NCI-H226 (cell line): ENCODE results near the gene ARHGAP24.
"Not testable (repeated sequence)": the region's sequence is repeated elsewhere in the genome, so short reads cannot be mapped to it uniquely, and the experiment has no call there.

Source experiments
- DNase-seq: peaks from one replicate; pipeline ENCODE4 v3.0.0-alpha.2; 2015

Gene ARHGAP24

GRCh38 chr4:85869181-85869580, 394.2 kb downstream of the ARHGAP24 start:
- DNase-seq: no peak

GRCh38 chr4:85870298-85871083, 395.5 kb downstream of the ARHGAP24 start:
- no peak for DNase-seq

- DNase-seq: no peak
Observed at GRCh38 chr4:85873566-85873965, 398.6 kb downstream of the ARHGAP24 start.

GRCh38 chr4:85879518-85879917, 404.6 kb downstream of the ARHGAP24 start:
- DNase-seq: no peak

- no peak for DNase-seq
Observed at GRCh38 chr4:85883180-85883579, 408.2 kb downstream of the ARHGAP24 start.

- no peak for DNase-seq
Observed at GRCh38 chr4:85884251-85884650, 409.3 kb downstream of the ARHGAP24 start.

- DNase-seq: no peak
Observed at GRCh38 chr4:85886665-85887064, 411.7 kb downstream of the ARHGAP24 start.

- no peak for DNase-seq
Observed at GRCh38 chr4:85889314-85889713, 414.4 kb downstream of the ARHGAP24 start.

- DNase-seq: no peak
Observed at GRCh38 chr4:85895755-85896154, 420.8 kb downstream of the ARHGAP24 start.

GRCh38 chr4:85898231-85898630, 423.3 kb downstream of the ARHGAP24 start:
- DNase-seq: no peak

GRCh38 chr4:85901500-85901899, 426.6 kb downstream of the ARHGAP24 start:
- no peak for DNase-seq

GRCh38 chr4:85902647-85903046, 427.7 kb downstream of the ARHGAP24 start:
- not testable (repeated sequence) for DNase-seq

- DNase-seq: no peak
Observed at GRCh38 chr4:85905761-85906160, 430.8 kb downstream of the ARHGAP24 start.

- no peak for DNase-seq
Observed at GRCh38 chr4:85907001-85907400, 432.1 kb downstream of the ARHGAP24 start.

- DNase-seq: no peak
Observed at GRCh38 chr4:85909851-85910250, 434.9 kb downstream of the ARHGAP24 start.

GRCh38 chr4:85910985-85911384, 436.0 kb downstream of the ARHGAP24 start:
- no peak for DNase-seq

- DNase-seq: no peak
Observed at GRCh38 chr4:85913931-85914694, 439.2 kb downstream of the ARHGAP24 start.

GRCh38 chr4:85915570-85915969, 440.6 kb downstream of the ARHGAP24 start:
- not testable (repeated sequence) for DNase-seq

GRCh38 chr4:85919200-85919887, 444.4 kb downstream of the ARHGAP24 start:
- DNase-seq: no peak

GRCh38 chr4:85925071-85925470, 450.1 kb downstream of the ARHGAP24 start:
- no peak for DNase-seq

- no peak for DNase-seq
Observed at GRCh38 chr4:85928775-85929591, 454.0 kb downstream of the ARHGAP24 start.

GRCh38 chr4:85929961-85930665, 455.2 kb downstream of the ARHGAP24 start:
- no peak for DNase-seq
